ENCODE measurements around the gene SSC5D. TPM values are rescaled to one million over a fixed set of nuclear protein-coding genes. Genes with fewer than 3 reads are reported as not detected.

Gene SSC5D
- total and polyA plus RNA-seq, 2 of the 4 experiments (the other 2 are of a cell fraction), result 1.4 to 19.1 TPM

GRCh38 chr19:55454787-55455243, 33.4 kb upstream of the SSC5D start:
- no peaks in the 10 kb centered on the region for H3K9me3 ChIP-seq (ENCODE audit: control insufficient read depth, insufficient read depth, low read length)
- peaks cover 0 to 14% of the 10 kb centered on the region in 2 experiments; a peak in 1 of 4 replicates for H3K79me1 ChIP-seq (ENCODE audit: low read depth in 1 of 2, low read length in 2 of 2)
- CTCF ChIA-PET, result no interaction called here
- H3K9me1 ChIP-seq (ENCODE audit: insufficient read depth, low read length), result peaks cover 2% of the 10 kb centered on the region; the same call in 1 of the 2 replicates
- H2AK5ac ChIP-seq (ENCODE audit: low read depth, low read length), result no peak overlapping the region
- peaks cover 21% of the 10 kb centered on the region for H3K27me3 ChIP-seq (ENCODE audit: control insufficient read depth, insufficient read depth, low read length)
- in situ Hi-C loops (cut with MboI; ENCODE audit: low sequenced_read_pairs) (no loop called here), dilution Hi-C loops (cut with HindIII; ENCODE audit: low sequenced_read_pairs, unreplicated experiment) (no loop called here), intact Hi-C loops (cut with micrococcal nuclease) (no loop called here)
- no peak overlapping the region for H2BK15ac ChIP-seq (ENCODE audit: low read depth, low read length)
- H3K27ac ChIP-seq (ENCODE audit: insufficient read depth, low read length), result no peak overlapping the region
- no peak overlapping the region for H3K14ac ChIP-seq (replicated peaks; ENCODE audit: low read depth, low read length)
- peaks cover 4% of the 10 kb centered on the region; the same call in 1 of the 2 replicates for H3K4me1 ChIP-seq (ENCODE audit: control insufficient read depth, insufficient read depth, low read length)
- no peak overlapping the region for H4K91ac ChIP-seq (ENCODE audit: insufficient read depth, low read depth, low read length)
- peak; percentile 55 for ATAC-seq (ENCODE audit: low read depth)
- H3K56ac ChIP-seq (ENCODE audit: extremely low read depth, insufficient read depth, low read length), result no peak overlapping the region
- no TSS peak for BruUV-seq (replicated peaks)
- H4K8ac ChIP-seq (ENCODE audit: low read depth in 2 of 2, low read length in 2 of 2), result no peak overlapping the region
- no peak overlapping the region for H2BK120ac ChIP-seq (ENCODE audit: low read depth, low read length)
- no peaks in the 10 kb centered on the region; the same call in 1 of the 2 replicates for H3K36me3 ChIP-seq (ENCODE audit: control insufficient read depth, insufficient read depth, low read length)
- TF ChIP-seq, protein P1, sequence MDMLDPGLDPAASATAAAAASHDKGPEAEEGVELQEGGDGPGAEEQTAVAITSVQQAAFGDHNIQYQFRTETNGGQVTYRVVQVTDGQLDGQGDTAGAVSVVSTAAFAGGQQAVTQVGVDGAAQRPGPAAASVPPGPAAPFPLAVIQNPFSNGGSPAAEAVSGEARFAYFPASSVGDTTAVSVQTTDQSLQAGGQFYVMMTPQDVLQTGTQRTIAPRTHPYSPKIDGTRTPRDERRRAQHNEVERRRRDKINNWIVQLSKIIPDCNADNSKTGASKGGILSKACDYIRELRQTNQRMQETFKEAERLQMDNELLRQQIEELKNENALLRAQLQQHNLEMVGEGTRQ (IDR thresholded peaks at IDR 0.05; ENCODE audit: low read depth, low read length), result no peak
- TF ChIP-seq RAD21 (IDR thresholded peaks at IDR 0.05; ENCODE audit: low read length), result peak; percentile 57
- peak; percentile 60 for TF ChIP-seq SMC3 (IDR thresholded peaks at IDR 0.05; ENCODE audit: low read depth, low read length)
- TF ChIP-seq, protein P2, sequence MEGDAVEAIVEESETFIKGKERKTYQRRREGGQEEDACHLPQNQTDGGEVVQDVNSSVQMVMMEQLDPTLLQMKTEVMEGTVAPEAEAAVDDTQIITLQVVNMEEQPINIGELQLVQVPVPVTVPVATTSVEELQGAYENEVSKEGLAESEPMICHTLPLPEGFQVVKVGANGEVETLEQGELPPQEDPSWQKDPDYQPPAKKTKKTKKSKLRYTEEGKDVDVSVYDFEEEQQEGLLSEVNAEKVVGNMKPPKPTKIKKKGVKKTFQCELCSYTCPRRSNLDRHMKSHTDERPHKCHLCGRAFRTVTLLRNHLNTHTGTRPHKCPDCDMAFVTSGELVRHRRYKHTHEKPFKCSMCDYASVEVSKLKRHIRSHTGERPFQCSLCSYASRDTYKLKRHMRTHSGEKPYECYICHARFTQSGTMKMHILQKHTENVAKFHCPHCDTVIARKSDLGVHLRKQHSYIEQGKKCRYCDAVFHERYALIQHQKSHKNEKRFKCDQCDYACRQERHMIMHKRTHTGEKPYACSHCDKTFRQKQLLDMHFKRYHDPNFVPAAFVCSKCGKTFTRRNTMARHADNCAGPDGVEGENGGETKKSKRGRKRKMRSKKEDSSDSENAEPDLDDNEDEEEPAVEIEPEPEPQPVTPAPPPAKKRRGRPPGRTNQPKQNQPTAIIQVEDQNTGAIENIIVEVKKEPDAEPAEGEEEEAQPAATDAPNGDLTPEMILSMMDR (conservative IDR thresholded peaks at IDR 0.05; ENCODE audit: low read depth, low read length), result peak; percentile 68
- no peak overlapping the region for H3K4me2 ChIP-seq (ENCODE audit: low read depth, low read length)
- no peak overlapping the region for H2AFZ ChIP-seq (replicated peaks; ENCODE audit: low read length, poor library complexity)
- no peak overlapping the region for H2BK20ac ChIP-seq (ENCODE audit: low read depth, low read length)
- H4K20me1 ChIP-seq (ENCODE audit: insufficient read depth, low read length), result peaks cover 24% of the 10 kb centered on the region
- WGBS, 2 experiments (ENCODE audit: extremely low coverage in 2 of 2, insufficient read length in 1 of 2), result 54% methylated on average over 4 of the region's 14 CpGs; no CpG with 5 or more reads in 1 of the 2 experiments
- H2AK9ac ChIP-seq (replicated peaks; ENCODE audit: low read depth, low read length, poor library complexity), result no peak overlapping the region
- H2BK5ac ChIP-seq (ENCODE audit: low read depth, low read length, poor library complexity, severe bottlenecking), result no peak overlapping the region
- H3K4me3 ChIP-seq (ENCODE audit: insufficient read depth, low read depth, low read length), result no peak overlapping the region
- H4K5ac ChIP-seq (ENCODE audit: low read depth, low read length), result no peak overlapping the region
- DNase-seq, result peak; percentile 22
- no peak overlapping the region for H3K4ac ChIP-seq (ENCODE audit: low read depth, low read length)
- POLR2A ChIA-PET (ENCODE audit: unreplicated experiment), result no interaction called here
- no peak overlapping the region for H3K9ac ChIP-seq (ENCODE audit: low read depth, low read length)
- H3K23ac ChIP-seq (ENCODE audit: low read depth, low read length), result no peak overlapping the region
- H3K18ac ChIP-seq (ENCODE audit: low read depth, low read length), result no peak overlapping the region

Measured in IMR-90 (cell line).